Erythroblast (primary cell): ENCODE data around the gene ANKRD44.
A peak's percentile ranks its signal among the peaks of the same experiment; 100 is the strongest.

ENCODE experiments used
- DNase-seq, 2 experiments: peaks; one replicate each; lab custom pipeline; 2025; lab: John Stamatoyannopoulos, UW
- GATA1 ChIP-seq: IDR thresholded peaks from 2 replicates; pipeline ENCODE4 v1.6.1; 2011; ENCODE audit warnings: low read depth, mild to moderate bottlenecking, control low read depth, low read length, moderate library complexity
- POLR2A ChIP-seq: IDR thresholded peaks from 2 replicates; pipeline ENCODE4 v1.6.1; 2011; ENCODE audit warnings: mild to moderate bottlenecking, low read length

The ANKRD44 gene

GRCh38 chr2:197113275-197113711 is 197.3 kb downstream of the ANKRD44 start:
- DNase-seq = peak; percentile 9 to 43
- TF ChIP-seq GATA1 (no peak), POLR2A (no peak)

DNA sequence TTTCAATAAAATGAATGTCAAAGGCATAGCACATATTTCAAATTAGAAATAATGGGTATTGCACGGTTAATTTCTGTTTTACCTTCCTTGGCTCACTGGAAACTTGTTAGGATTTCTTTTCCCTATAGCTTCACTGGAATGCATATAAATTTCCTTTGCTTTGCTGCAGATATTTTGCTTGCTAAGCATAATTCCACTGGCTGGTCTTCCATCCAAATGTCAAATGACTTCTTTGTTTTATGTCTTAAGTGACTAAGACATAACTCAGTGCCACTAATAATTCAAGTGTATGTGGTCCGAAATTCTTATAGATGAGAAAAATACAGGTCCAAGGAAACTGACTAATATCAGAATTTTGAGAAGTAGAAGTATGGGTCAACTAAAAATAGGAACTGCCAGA is 201.3 kb downstream of the ANKRD44 start:
- DNase-seq = no peak
- no peak for TF ChIP-seq POLR2A
- no peak for TF ChIP-seq GATA1

- TF ChIP-seq POLR2A (no peak), GATA1 (no peak)
- DNase-seq = no peak
Observed at GRCh38 chr2:197108758-197109157, 201.8 kb downstream of the ANKRD44 start.

GRCh38 chr2:197107291-197108269 is 203.0 kb downstream of the ANKRD44 start:
- DNase-seq = no peak
- TF ChIP-seq POLR2A (no peak), GATA1 (no peak)

GRCh38 chr2:197103363-197103762 is 207.2 kb downstream of the ANKRD44 start:
- no peak for DNase-seq
- TF ChIP-seq POLR2A = no peak

DNA sequence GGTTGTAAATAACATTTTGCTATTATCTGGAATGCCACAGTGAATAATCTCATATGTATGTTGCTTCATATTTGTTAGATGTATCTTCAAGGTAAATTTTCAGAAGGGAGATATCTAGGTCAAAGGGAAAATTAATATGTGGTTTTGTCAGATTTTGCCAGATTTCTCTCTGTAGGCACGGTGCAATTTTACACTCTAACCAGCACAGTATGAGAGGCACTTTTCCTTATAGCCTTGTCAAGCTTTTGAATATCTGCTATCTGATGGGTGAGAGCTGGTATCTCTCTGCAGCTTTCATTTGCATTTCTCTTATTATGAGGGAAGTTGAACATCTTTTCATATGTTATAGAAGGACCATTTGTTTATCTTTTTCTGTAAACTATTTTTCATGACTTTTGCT is 208.3 kb downstream of the ANKRD44 start:
- DNase-seq = no peak
- TF ChIP-seq POLR2A = no peak
- TF ChIP-seq GATA1 = no peak

GRCh38 chr2:197101519-197101918 is 209.1 kb downstream of the ANKRD44 start:
- no peak for DNase-seq
- no peak for TF ChIP-seq POLR2A
- TF ChIP-seq GATA1 = no peak

DNA sequence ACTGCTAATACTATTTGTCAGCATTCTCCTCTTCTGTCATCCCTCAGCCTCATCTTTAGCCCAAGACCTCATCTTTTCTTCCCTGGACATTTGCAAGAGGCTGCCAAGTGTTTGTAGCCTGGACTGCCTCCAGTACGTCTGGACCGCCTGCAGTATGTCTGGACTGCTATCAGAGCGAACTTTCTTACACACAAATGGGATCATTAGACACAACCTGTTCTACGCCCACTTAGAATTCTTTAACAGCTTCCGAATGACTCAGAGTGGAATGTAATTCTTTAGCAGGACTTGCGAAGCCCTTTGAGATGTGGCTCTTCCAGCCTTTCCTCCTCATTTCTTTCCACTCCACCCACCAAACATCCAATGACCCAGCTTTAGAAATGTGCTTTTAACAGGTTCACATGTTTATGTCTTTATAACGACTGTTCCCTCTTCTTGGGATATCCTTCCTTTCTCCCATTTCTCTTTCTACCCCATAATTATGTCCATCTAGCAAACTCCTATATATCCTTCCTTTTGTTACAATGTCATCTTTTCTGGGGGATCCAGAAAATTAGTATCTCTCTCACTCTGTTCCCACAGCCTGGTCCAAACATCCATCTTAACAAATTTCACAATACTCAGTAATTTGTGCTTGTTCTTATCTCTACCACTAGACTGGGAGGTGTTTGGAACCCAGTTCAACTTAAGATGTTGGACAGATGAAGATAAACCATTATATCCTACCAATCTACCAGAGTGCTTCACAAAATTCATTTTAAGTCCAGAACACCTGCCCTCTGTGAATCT is 212.8 kb downstream of the ANKRD44 start:
- no peak for DNase-seq
- TF ChIP-seq POLR2A (no peak), GATA1 (no peak)

DNA sequence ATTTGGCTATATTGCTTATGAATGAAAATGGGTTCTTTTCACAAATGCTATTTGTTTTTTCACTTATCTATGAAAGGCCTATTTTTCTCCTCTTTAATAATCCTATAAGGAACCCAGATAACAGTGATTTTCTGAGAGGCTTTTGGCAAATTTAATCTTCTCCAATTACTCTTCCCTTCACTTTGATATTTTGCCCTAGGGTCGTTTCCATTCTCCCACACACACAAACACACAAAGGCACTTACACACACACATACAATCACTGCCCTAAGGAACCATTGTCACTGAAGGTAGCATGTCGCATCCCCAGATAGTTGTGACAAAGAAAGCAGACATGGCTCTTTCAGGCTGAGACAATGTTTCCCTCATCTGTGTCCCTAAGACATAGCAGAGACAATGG is 213.9 kb downstream of the ANKRD44 start:
- DNase-seq = no peak
- TF ChIP-seq POLR2A = no peak
- no peak for TF ChIP-seq GATA1

DNA sequence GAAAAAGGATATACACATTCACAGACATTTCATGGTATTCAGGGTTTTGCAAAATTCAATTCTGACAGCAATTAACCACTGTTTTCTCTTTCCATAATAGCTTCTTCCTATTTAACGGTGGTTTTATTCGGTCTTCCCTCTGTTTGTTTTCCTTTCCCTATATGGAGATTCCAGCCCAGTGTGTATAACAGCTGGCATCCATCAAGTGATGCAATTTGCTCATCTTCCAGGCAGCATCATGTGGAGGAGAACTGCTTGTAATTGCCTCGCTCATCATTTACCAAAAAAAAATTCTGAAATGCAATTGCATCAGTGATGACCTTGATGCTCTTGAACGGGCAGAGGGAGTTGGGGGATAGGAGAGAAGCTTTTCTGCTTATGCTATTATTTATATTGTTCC is 218.1 kb downstream of the ANKRD44 start:
- TF ChIP-seq POLR2A (no peak), GATA1 (no peak)
- DNase-seq = no peak

- no peak for DNase-seq
- TF ChIP-seq POLR2A = no peak
- TF ChIP-seq GATA1 = no peak
Observed at GRCh38 chr2:197090742-197091367, 219.7 kb downstream of the ANKRD44 start.

- DNase-seq = no peak
- TF ChIP-seq POLR2A (no peak), GATA1 (no peak)
Observed at GRCh38 chr2:197089655-197090054, 220.9 kb downstream of the ANKRD44 start.

DNA sequence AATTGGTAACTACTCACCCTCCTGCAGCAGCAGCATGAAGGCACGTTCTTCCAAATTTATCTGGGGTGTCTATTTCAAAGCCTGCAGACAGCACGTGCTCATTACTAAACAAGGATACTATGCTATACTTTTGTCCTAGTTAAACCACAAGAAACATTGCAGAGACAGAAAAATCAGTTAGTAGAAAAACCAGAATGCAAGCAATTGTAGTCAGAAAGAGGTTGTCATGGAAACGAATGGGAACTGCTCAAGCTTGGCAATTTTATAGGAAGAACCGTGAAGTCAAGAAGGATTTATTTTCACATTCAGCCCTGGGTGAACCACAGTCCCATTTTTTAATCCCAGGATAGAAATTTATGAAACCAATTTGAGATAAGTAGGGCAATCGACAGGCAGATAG is 221.9 kb downstream of the ANKRD44 start:
- no peak for DNase-seq

DNA sequence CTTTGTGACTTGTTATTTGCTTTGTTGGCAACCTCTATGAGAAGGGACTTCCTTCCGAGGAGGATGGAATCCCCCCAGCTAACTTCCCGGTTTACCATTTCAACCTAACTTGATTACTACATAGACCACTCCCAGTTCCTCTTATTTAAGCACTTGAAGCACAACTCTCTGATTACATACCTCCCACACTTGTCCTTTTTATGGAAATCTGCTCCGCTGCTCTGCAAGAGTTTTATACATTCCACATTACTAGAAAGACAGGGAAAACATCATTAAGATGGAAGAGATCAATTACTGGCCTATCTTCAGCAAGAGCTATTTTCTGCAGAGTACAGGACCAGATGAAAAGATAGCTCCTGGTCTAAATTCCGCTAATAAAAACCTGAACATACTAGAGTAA is 224.1 kb downstream of the ANKRD44 start:
- no peak for DNase-seq
- no peak for TF ChIP-seq POLR2A
- TF ChIP-seq GATA1 = no peak

More for the DNA sequence above, 221.9 kb downstream of the ANKRD44 start:
- no peak for TF ChIP-seq GATA1
- TF ChIP-seq POLR2A = no peak
